PC-3 (cell line): ENCODE measurements around the gene R3HDM4. TPM values are rescaled to one million over a fixed set of nuclear protein-coding genes. Genes with fewer than 3 reads are reported as not detected.

Source experiments
- ATAC-seq: fragments of 200-7000 bp; cut with Tn5 transposase; 2 replicates; pipeline ENCODE4 v1.9.1; 2020; ENCODE audit warnings: mild to moderate bottlenecking, moderate library complexity
- BruUV-seq: library from RNA; stranded (reverse); fragments of 400-500 nt; replicated peaks from 2 replicates; lab custom pipeline; 2021; lab: Mats Ljungman, UMichigan
- CTCF ChIA-PET: fragments of 300-600 bp; sonication (Branson Sonifier 250); formaldehyde crosslinking; loops from one replicate; lab custom pipeline; 2022; ENCODE audit warnings: antibody characterized with exemption; lab: Charles Lee
- POLR2A ChIA-PET: fragments of 300-600 bp; sonication (Branson Sonifier 250); formaldehyde crosslinking; loops from one replicate; lab custom pipeline; 2022; ENCODE audit warnings: antibody characterized with exemption; ENCODE audit not compliant: unreplicated experiment; lab: Charles Lee
- DNase-seq: peaks from one replicate; pipeline ENCODE4 v3.0.0-alpha.2; 2015
- H2AFZ ChIP-seq: fragments of 300-600 bp; sonication (generic); 2 replicates; pipeline ENCODE4 v1.6.0; 2016; ENCODE audit warnings: antibody characterized with exemption, low read length
- H3F3A ChIP-seq: fragments of 300-600 bp; sonication (generic); one replicate; pipeline ENCODE4 v1.6.0; 2017; ENCODE audit warnings: antibody characterized with exemption, low read length, control low read depth, mild to moderate bottlenecking; ENCODE audit not compliant: unreplicated experiment
- H3K27ac ChIP-seq: fragments of 300-600 bp; sonication (generic); 2 replicates; pipeline ENCODE4 v1.5.1; 2016; ENCODE audit warnings: mild to moderate bottlenecking, low read length
- H3K27me3 ChIP-seq: fragments of 300-600 bp; sonication (generic); 2 replicates; pipeline ENCODE4 v1.6.1; 2016; ENCODE audit warnings: low read length, mixed read lengths
- H3K36me3 ChIP-seq: fragments of 300-600 bp; sonication (generic); 2 replicates; pipeline ENCODE4 v1.6.1; 2016; ENCODE audit warnings: low read depth, mixed run types, low read length, mixed read lengths
- H3K4me1 ChIP-seq: fragments of 300-600 bp; sonication (generic); 2 replicates; pipeline ENCODE4 v1.5.1; 2016; ENCODE audit warnings: low read length; ENCODE audit not compliant: insufficient read depth
- H3K4me2 ChIP-seq: fragments of 300-600 bp; sonication (generic); 2 replicates; pipeline ENCODE4 v1.6.0; 2016; ENCODE audit warnings: low read length
- H3K4me3 ChIP-seq: fragments of 300-600 bp; sonication (generic); 2 replicates; pipeline ENCODE4 v1.5.1; 2016; ENCODE audit warnings: mild to moderate bottlenecking, low read length, mixed read lengths
- H3K79me2 ChIP-seq: fragments of 300-600 bp; sonication (generic); 2 replicates; pipeline ENCODE4 v1.6.1; 2017; ENCODE audit warnings: low read length, mixed read lengths
- H3K9ac ChIP-seq: fragments of 300-600 bp; sonication (generic); 2 replicates; pipeline ENCODE4 v1.6.0; 2016; ENCODE audit warnings: mild to moderate bottlenecking, low read length
- H3K9me2 ChIP-seq: fragments of 300-600 bp; sonication (generic); replicated peaks from 2 replicates; pipeline ENCODE4 v1.6.1; 2016; ENCODE audit warnings: mixed run types, low read length, mixed read lengths
- H3K9me3 ChIP-seq: fragments of 300-600 bp; sonication (generic); 2 replicates; pipeline ENCODE4 v1.6.1; 2016; ENCODE audit warnings: low read length, mixed read lengths
- H4K20me1 ChIP-seq: fragments of 300-600 bp; sonication (generic); 2 replicates; pipeline ENCODE4 v1.6.1; 2016; ENCODE audit warnings: low read length, mixed read lengths
- EZH2 ChIP-seq: fragments of 300-600 bp; sonication (generic); IDR thresholded peaks from one replicate; pipeline ENCODE4 v1.6.1; 2017; ENCODE audit warnings: antibody characterized with exemption, mild to moderate bottlenecking, low read length; ENCODE audit not compliant: unreplicated experiment
- EZH2phosphoT487 ChIP-seq: fragments of 300-600 bp; sonication (generic); IDR thresholded peaks from 2 replicates; pipeline ENCODE4 v1.6.1; 2018; ENCODE audit warnings: mild to moderate bottlenecking, antibody characterized with exemption, low read length, borderline replicate concordance
- intact Hi-C: fragments of 100-400 bp; cut with micrococcal nuclease; formaldehyde crosslinking; loops from 2 replicates; pipeline ENCODE4 v1.9.0; 2023
- total RNA-seq: library from RNA; depleted of rRNA; stranded (reverse); fragments of >200 nt; gene quantifications from 2 replicates; pipeline ENCODE4 v1.2.3, GENCODE V29; 2014
- TF ChIP-seq, protein P1 (sequence below): fragments of 300-600 bp; sonication (generic); conservative IDR thresholded peaks from 2 replicates; pipeline ENCODE4 v1.5.1; 2017; ENCODE audit warnings: antibody characterized with exemption, low read depth, mild to moderate bottlenecking, low read length

Gene R3HDM4
- total RNA-seq, 1 experiment from 2014 or later: 44.9 TPM

DNA sequence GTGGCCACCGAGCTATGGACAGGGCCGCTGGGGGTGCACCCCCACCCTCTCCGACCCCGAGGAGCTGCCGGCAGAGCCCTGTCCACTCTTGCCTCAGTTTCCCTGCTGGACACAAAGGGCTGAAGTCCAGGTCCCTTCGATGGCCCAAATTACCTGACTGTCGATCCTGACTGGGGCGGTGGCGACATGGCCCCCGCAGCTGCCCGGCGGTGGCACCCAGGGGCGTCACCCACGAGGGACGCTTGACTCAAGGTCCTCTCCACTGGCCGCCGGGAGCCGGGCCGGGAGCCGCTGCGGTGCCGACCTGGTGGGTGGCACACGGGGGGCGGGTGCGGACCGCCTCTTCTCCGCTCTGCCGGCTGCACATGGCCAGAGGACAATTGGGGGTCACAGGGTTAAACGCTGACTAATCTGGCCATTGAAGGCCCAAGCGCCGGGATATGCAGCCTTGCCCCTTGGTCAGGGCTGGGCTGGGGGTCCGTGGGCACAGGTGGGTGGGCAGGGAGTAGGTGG lies 29.2 kb upstream of the R3HDM4 start:
- Histone ChIP-seq H3K9ac (no peak overlapping the region), H3K27me3 (no peaks in the 10 kb centered on the region), H3K4me1 (peaks cover 17% of the 10 kb centered on the region; the same call in 1 of the 2 replicates), H3K4me2 (peak overlapping the region; percentile 85), H3K27ac (no peak overlapping the region), H2AFZ (no peak overlapping the region), H3K4me3 (peak overlapping the region; percentile 64; the same call in 1 of the 2 replicates), H4K20me1 (no peaks in the 10 kb centered on the region), H3K9me3 (no peaks in the 10 kb centered on the region), H3F3A (no peaks in the 10 kb centered on the region), H3K79me2 (peaks cover 4% of the 10 kb centered on the region; the same call in 1 of the 2 replicates), H3K9me2 (no peaks in the 10 kb centered on the region), H3K36me3 (no peaks in the 10 kb centered on the region)
- ChIA-PET POLR2A (no interaction called here), CTCF (no interaction called here)
- intact Hi-C loops: no loop called here
- BruUV-seq: no TSS peak
- TF ChIP-seq EZH2phosphoT487 (no peak), EZH2 (no peak)
- TF ChIP-seq, protein P1, sequence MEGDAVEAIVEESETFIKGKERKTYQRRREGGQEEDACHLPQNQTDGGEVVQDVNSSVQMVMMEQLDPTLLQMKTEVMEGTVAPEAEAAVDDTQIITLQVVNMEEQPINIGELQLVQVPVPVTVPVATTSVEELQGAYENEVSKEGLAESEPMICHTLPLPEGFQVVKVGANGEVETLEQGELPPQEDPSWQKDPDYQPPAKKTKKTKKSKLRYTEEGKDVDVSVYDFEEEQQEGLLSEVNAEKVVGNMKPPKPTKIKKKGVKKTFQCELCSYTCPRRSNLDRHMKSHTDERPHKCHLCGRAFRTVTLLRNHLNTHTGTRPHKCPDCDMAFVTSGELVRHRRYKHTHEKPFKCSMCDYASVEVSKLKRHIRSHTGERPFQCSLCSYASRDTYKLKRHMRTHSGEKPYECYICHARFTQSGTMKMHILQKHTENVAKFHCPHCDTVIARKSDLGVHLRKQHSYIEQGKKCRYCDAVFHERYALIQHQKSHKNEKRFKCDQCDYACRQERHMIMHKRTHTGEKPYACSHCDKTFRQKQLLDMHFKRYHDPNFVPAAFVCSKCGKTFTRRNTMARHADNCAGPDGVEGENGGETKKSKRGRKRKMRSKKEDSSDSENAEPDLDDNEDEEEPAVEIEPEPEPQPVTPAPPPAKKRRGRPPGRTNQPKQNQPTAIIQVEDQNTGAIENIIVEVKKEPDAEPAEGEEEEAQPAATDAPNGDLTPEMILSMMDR: no peak
- ATAC-seq: no peak
- DNase-seq: no peak

DNA sequence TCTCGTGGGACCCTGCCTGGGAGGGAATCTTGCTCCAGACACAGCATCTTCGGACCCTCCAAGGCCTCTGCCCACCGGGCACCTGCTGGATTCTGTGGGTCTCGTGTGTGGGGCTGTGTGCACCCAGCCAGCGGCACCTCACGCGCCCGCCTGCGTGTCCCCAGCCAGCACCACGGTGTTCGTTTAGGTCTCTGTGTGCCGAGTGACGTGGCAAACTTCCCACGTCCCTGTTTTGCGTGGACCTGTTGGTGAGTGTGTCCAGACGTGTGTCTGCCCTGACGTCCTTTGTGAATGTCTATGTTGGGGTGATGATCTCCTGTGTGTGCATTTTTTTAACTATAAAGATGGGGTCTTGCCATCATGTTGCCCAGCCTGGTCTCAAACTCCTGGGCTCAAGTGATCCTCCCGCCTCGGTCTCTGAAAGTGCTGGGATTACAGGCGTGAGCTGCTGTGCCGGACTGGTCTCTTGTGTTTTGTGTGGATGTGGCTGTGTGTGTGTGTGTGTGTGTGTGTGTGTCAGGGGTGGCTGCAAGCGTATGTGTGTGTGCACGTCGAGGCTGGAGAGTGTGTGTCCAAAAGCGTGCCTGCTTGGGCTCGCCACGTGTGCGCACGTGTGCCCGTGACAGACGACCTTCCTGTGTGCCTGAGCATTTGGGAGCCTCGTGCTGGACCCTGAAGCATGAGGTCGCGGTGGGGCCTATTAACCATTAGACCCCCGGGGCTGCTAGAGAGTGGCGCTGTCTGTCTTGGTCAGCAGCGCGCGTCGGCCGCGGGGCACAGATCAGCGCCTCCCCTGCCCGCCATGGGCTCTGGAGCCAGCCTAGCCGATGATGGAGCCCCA lies 28.5 kb upstream of the R3HDM4 start:
- Histone ChIP-seq H3K9ac (0 out of 2 replicates have a peak overlapping the region, but pooled peaks have one; percentile 1), H2AFZ (peak overlapping the region; percentile 67)

More for the DNA sequence above, 28.5 kb upstream of the R3HDM4 start:
- no peak for TF ChIP-seq EZH2phosphoT487
- TF ChIP-seq, protein P1: no peak
- TF ChIP-seq EZH2: no peak
- intact Hi-C loops: no loop called here
- POLR2A ChIA-PET: no interaction called here
- peaks cover 17% of the 10 kb centered on the region; the same call in 1 of the 2 replicates for H3K4me1 ChIP-seq
- no peaks in the 10 kb centered on the region for H3K9me2 ChIP-seq
- DNase-seq: no peak
- H3K9me3 ChIP-seq: no peaks in the 10 kb centered on the region
- no peaks in the 10 kb centered on the region for H3F3A ChIP-seq
- no peaks in the 10 kb centered on the region for H4K20me1 ChIP-seq
- peak overlapping the region; percentile 64 for H3K4me3 ChIP-seq
- no peaks in the 10 kb centered on the region for H3K27me3 ChIP-seq
- H3K4me2 ChIP-seq: peak overlapping the region; percentile 85
- CTCF ChIA-PET: no interaction called here
- no peaks in the 10 kb centered on the region for H3K36me3 ChIP-seq
- BruUV-seq: TSS peak; percentile 57
- H3K79me2 ChIP-seq: peaks cover 4% of the 10 kb centered on the region; the same call in 1 of the 2 replicates
- ATAC-seq: no peak
- peak overlapping the region; percentile 15; the same call in 1 of the 2 replicates for H3K27ac ChIP-seq
